ENCODE measurements around the gene ACOT9.

ACOT9 gene, protein sequence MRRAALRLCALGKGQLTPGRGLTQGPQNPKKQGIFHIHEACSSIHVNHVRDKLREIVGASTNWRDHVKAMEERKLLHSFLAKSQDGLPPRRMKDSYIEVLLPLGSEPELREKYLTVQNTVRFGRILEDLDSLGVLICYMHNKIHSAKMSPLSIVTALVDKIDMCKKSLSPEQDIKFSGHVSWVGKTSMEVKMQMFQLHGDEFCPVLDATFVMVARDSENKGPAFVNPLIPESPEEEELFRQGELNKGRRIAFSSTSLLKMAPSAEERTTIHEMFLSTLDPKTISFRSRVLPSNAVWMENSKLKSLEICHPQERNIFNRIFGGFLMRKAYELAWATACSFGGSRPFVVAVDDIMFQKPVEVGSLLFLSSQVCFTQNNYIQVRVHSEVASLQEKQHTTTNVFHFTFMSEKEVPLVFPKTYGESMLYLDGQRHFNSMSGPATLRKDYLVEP

DNA sequence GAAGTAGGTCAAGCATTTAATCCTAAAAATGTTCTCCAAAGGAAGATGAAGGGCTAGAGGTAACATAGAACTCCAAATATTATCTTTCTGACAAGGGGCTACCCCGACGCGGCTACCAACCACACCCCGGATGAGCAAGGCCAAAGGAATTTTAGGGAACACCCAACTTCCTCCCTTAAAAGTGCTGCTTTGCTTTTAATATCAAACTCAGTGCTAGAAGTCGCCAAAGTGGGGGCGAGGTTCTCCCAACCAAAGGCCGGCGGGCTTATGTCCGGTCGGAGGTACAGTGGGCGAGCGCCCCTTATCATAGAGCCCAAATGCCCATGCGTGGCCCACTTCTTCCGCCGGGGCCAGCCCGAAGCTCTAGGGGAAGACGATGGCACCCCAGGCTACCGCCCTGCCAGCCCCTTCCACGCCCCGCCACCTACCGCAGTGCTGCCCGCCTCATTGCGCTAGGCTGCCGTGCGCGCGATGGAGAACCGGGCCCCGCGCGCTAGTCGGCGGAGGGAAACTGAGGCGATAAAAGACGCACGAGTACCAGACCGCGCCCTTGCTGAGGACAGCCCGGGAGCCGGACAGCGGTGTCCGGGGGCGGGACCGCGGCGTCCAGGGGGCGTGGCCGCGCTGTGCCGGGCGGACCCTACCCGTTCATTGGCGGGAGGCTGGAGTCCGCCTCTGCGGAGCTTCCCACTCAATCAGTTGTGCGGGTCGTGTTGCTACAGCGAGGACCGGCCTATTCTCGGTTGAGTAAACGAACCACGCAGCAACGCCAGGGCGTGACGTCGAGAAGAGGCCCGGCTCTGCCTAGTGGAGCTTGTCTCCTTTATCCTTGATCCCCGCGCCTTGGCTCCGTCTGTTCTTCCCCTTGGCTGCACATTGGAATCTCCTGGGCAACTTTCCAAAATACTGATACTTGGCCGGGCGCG, at the start of gene ACOT9:
ACOT9 (minus strand) TSS at position 580 of the 926 bp plus-strand sequence; CDS start at position 448, 132 bp downstream.
- TF ChIP-seq, protein P1, sequence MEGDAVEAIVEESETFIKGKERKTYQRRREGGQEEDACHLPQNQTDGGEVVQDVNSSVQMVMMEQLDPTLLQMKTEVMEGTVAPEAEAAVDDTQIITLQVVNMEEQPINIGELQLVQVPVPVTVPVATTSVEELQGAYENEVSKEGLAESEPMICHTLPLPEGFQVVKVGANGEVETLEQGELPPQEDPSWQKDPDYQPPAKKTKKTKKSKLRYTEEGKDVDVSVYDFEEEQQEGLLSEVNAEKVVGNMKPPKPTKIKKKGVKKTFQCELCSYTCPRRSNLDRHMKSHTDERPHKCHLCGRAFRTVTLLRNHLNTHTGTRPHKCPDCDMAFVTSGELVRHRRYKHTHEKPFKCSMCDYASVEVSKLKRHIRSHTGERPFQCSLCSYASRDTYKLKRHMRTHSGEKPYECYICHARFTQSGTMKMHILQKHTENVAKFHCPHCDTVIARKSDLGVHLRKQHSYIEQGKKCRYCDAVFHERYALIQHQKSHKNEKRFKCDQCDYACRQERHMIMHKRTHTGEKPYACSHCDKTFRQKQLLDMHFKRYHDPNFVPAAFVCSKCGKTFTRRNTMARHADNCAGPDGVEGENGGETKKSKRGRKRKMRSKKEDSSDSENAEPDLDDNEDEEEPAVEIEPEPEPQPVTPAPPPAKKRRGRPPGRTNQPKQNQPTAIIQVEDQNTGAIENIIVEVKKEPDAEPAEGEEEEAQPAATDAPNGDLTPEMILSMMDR (IDR thresholded peaks at IDR 0.05; ENCODE audit: low read depth, low read length), result no peak
- H3K4me3 ChIP-seq (replicated peaks in 1 of 2; ENCODE audit: low read depth in 2 of 2, low read length in 2 of 2), result peak within 1 kb of the TSS; percentile 77 to 81
- DNase-seq (ENCODE audit: low read depth in 2 of 2), result peak; percentile 93 to 97

DNA sequence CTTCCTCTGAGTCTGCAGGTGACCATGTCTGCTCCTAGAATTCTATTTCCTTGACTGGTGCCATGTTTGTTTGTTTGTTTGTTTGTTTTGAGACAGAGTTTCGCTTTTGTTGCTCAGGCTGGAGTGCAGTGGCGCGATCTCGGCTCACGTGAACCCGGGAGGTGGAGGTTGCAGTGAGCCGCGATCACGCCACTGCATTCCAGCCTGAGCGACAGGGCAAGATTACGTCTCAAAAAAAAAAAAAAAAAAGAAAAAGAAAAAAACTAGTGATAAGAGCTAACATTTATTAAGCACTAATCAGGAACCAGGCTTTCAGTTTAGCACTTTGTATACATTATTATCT, 47.0 kb upstream of the ACOT9 start:
- H3K4me3 ChIP-seq (replicated peaks in 1 of 2; ENCODE audit: low read depth in 2 of 2, low read length in 2 of 2), result no peak overlapping the region
- DNase-seq (ENCODE audit: low read depth in 2 of 2), result no peak
- TF ChIP-seq, protein P1 (IDR thresholded peaks at IDR 0.05; ENCODE audit: low read depth, low read length), result no peak

- DNase-seq (ENCODE audit: low read depth in 2 of 2), result no peak
- H3K4me3 ChIP-seq (replicated peaks in 1 of 2; ENCODE audit: low read depth in 2 of 2, low read length in 2 of 2), result no peak overlapping the region
- TF ChIP-seq, protein P1 (IDR thresholded peaks at IDR 0.05; ENCODE audit: low read depth, low read length), result no peak
Observed at GRCh38 chrX:23789386-23790154, 46.5 kb upstream of the ACOT9 start.

GRCh38 chrX:23788946-23789345, 45.9 kb upstream of the ACOT9 start:
- TF ChIP-seq, protein P1 (IDR thresholded peaks at IDR 0.05; ENCODE audit: low read depth, low read length), result no peak
- no peak overlapping the region for H3K4me3 ChIP-seq (replicated peaks in 1 of 2; ENCODE audit: low read depth in 2 of 2, low read length in 2 of 2)
- no peak for DNase-seq (ENCODE audit: low read depth in 2 of 2)

DNA sequence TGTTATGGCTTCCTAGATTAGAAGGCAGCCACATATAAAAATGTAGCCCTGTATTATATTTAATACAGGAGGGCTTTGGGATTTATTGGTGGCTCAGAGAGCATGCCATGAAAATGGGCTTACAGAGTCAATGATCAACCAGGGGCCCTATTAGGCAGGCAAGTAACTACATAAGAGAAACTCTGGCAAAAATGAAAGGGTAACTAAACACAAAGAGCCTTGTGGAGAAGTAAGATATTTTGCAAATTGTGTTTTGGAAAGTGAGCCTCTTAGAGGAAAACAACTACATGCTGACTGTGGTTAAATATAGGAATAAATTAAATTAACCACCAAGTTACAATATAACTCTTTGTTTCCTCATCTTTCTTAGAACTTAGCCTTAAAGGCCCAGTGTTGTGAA, 45.4 kb upstream of the ACOT9 start:
- no peak overlapping the region for H3K4me3 ChIP-seq (replicated peaks in 1 of 2; ENCODE audit: low read depth in 2 of 2, low read length in 2 of 2)
- TF ChIP-seq, protein P1 (IDR thresholded peaks at IDR 0.05; ENCODE audit: low read depth, low read length), result no peak
- DNase-seq (ENCODE audit: low read depth in 2 of 2), result peak in 1 of 2 donors; percentile 6

GRCh38 chrX:23787745-23788118, 44.7 kb upstream of the ACOT9 start:
- TF ChIP-seq, protein P1 (IDR thresholded peaks at IDR 0.05; ENCODE audit: low read depth, low read length), result no peak
- DNase-seq (ENCODE audit: low read depth in 2 of 2), result peak in 1 of 2 donors; percentile 18
- H3K4me3 ChIP-seq (replicated peaks in 1 of 2; ENCODE audit: low read depth in 2 of 2, low read length in 2 of 2), result no peak overlapping the region
